ENCODE measurements around the gene ITGB3BP. TPM values are rescaled to one million over a fixed set of nuclear protein-coding genes. Genes with fewer than 3 reads are reported as not detected.
"Not testable (repeated sequence)": the region's sequence is repeated elsewhere in the genome, so short reads cannot be mapped to it uniquely, and the experiment has no call there.

Gene ITGB3BP
- polyA plus RNA-seq, 4 donors: 47.6 to 73.0 (median 64.8) TPM

- no peak for DNase-seq (ENCODE audit: low read depth in 4 of 4, low spot score in 3 of 4)
These were observed 13.3 kb downstream of the ITGB3BP start for GRCh38 chr1:63509718-63510117.

- no peak for DNase-seq (ENCODE audit: low read depth in 4 of 4, low spot score in 3 of 4)
These were observed 16.2 kb downstream of the ITGB3BP start for GRCh38 chr1:63506782-63507181.

- no peak for DNase-seq (ENCODE audit: low read depth in 4 of 4, low spot score in 3 of 4)
These were observed 21.8 kb downstream of the ITGB3BP start for GRCh38 chr1:63501256-63501655.

GRCh38 chr1:63498106-63498505 is 24.9 kb downstream of the ITGB3BP start:
- no peak for DNase-seq (ENCODE audit: low read depth in 4 of 4, low spot score in 3 of 4)

- DNase-seq (ENCODE audit: low read depth in 4 of 4, low spot score in 3 of 4): no peak
These were observed 25.4 kb downstream of the ITGB3BP start for GRCh38 chr1:63497577-63497976.

GRCh38 chr1:63487336-63488065 is 35.5 kb downstream of the ITGB3BP start:
- DNase-seq (ENCODE audit: low read depth in 4 of 4, low spot score in 3 of 4): no peak

GRCh38 chr1:63486629-63487028 is 36.4 kb downstream of the ITGB3BP start:
- no peak for DNase-seq (ENCODE audit: low read depth in 4 of 4, low spot score in 3 of 4)

- DNase-seq (ENCODE audit: low read depth in 4 of 4, low spot score in 3 of 4): no peak
These were observed 43.0 kb downstream of the ITGB3BP start for GRCh38 chr1:63480057-63480456.

- DNase-seq (ENCODE audit: low read depth in 4 of 4, low spot score in 3 of 4): no peak
These were observed 47.3 kb downstream of the ITGB3BP start for GRCh38 chr1:63475761-63476160.

- not testable (repeated sequence) for DNase-seq (ENCODE audit: low read depth in 4 of 4, low spot score in 3 of 4)
These were observed 54.3 kb downstream of the ITGB3BP start for GRCh38 chr1:63468683-63469082.

GRCh38 chr1:63466759-63467158 is 56.3 kb downstream of the ITGB3BP start:
- DNase-seq (ENCODE audit: low read depth in 4 of 4, low spot score in 3 of 4): no peak

GRCh38 chr1:63466181-63466580 is 56.8 kb downstream of the ITGB3BP start:
- no peak for DNase-seq (ENCODE audit: low read depth in 4 of 4, low spot score in 3 of 4)

- no peak for DNase-seq (ENCODE audit: low read depth in 4 of 4, low spot score in 3 of 4)
These were observed 59.8 kb downstream of the ITGB3BP start for GRCh38 chr1:63463248-63463647.

GRCh38 chr1:63461661-63462230 is 61.3 kb downstream of the ITGB3BP start:
- DNase-seq (ENCODE audit: low read depth in 4 of 4, low spot score in 3 of 4): no peak

- no peak for DNase-seq (ENCODE audit: low read depth in 4 of 4, low spot score in 3 of 4)
These were observed 64.3 kb downstream of the ITGB3BP start for GRCh38 chr1:63458750-63459149.

- DNase-seq (ENCODE audit: low read depth in 4 of 4, low spot score in 3 of 4): no peak
These were observed 68.8 kb downstream of the ITGB3BP start for GRCh38 chr1:63454269-63454668.

GRCh38 chr1:63453232-63453631 is 69.8 kb downstream of the ITGB3BP start:
- DNase-seq (ENCODE audit: low read depth in 4 of 4, low spot score in 3 of 4): no peak

GRCh38 chr1:63450416-63450815 is 72.6 kb downstream of the ITGB3BP start:
- DNase-seq (ENCODE audit: low read depth in 4 of 4, low spot score in 3 of 4): no peak

- DNase-seq (ENCODE audit: low read depth in 4 of 4, low spot score in 3 of 4): no peak
These were observed 74.2 kb downstream of the ITGB3BP start for GRCh38 chr1:63448731-63449246.

- no peak for DNase-seq (ENCODE audit: low read depth in 4 of 4, low spot score in 3 of 4)
These were observed 80.9 kb downstream of the ITGB3BP start for GRCh38 chr1:63442141-63442475.

- no peak for DNase-seq (ENCODE audit: low read depth in 4 of 4, low spot score in 3 of 4)
These were observed 87.9 kb downstream of the ITGB3BP start for GRCh38 chr1:63435161-63435560.

GRCh38 chr1:63429281-63429680 is 93.7 kb downstream of the ITGB3BP start:
- no peak for DNase-seq (ENCODE audit: low read depth in 4 of 4, low spot score in 3 of 4)
